Activated T-helper 1 cell treated with anti-CD3 and anti-CD28 coated beads, Interleukin-2, amount 50 U/mL, for 16 hours (primary cell): ENCODE results near the gene PTPN14.

ENCODE experiments used
- DNase-seq, 2 donors: peaks; one replicate each; pipeline ENCODE4 v3.0.0-alpha.2; 2020; ENCODE audit warnings: low read depth in 1 of 2, low spot score in 1 of 2

PTPN14 gene

DNA sequence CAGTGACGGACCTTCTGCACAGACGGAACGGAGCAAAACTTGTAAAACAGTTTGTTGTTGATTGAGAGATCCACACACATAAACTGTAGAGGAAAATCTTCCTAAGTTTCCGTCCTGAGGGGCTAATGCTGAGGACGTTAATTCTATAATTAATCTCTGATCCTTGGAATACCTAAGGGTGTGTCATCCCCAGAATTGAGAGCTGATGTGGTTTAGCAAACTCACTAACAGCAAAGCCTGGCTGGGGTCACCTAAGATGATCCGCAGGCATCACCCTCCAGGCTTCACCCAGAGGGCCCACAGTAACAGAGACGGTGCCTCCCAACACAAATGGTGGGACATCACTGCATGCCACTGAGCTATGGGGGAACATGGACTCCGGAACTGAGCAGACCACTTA lies 172.9 kb downstream of the PTPN14 start:
- DNase-seq = no peak

DNA sequence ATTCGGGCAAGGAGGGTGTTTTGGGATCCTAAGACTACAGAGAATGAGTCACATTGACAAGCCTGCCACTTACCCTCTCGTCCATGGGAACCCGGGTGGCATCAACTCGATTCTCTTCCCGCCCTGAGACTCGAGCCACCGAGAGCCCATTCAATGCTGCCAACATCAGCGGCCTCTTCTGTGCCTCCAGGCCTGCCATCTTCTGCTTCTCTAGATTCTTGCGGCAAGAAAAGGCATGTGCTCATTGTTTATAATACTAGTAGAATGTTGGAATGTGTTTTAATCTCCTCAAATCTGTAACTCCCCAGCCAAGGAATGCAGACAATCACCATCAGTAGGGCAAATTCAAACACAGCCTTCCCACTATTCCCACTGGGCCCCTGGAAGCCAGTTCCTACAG lies 173.5 kb downstream of the PTPN14 start:
- DNase-seq = no peak

DNA sequence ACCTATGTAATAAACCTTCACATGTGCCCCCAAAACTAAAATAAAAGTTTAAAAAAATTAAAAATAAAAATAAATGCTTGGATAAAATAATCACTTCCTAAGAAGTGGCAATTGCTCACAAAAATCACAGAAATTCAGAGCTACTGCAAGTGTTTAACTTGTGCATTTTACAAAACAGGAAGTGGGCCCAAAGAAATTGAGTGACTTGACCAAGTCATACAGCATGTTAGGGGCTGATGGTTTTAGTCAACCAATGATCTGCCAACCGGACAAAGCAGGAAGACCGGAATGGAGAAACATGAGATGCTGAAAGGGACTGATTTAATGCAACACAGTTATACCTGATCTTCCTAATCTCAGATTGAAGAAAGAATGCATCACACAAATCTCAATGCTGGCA lies 173.9 kb downstream of the PTPN14 start:
- no peak for DNase-seq

DNA sequence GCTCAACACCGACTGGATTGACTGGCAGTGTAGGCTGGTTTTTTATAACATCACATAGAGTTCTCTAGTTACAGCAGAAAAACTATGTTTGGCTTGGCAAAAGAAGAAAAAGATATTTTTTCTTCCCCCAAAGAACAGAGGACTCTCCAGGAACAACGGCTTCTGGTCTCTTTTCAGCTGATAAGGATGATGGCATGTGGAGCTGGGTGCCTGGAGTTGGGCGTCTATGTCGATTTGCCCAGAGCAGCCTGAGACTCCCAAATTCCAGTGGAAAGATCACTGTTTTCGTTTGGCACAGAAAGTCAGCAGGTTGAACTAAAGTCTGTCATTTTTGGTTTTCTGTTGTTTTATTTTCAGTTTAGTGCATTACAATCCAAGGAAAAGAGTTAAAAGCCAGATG lies 179.3 kb downstream of the PTPN14 start:
- DNase-seq = no peak

DNA sequence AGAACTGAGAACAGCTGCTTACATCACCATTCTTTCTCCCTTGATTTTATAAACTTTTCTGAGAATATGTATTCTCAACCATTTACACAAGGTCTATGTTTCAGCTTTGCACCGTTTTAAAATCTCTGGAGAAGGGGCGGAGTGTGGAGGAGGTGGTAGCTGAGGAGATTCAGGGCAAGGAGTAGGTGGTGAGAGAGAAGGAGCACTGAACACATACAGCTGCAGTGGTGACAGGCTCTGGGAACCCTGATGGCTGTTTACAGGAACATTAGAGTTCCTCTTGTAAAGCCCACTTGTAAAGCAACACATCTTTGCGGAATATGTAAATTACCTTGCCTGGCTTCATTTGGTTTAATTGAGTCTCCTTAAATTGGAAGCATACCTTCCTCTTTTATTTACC lies 180.8 kb downstream of the PTPN14 start:
- DNase-seq = no peak

DNA sequence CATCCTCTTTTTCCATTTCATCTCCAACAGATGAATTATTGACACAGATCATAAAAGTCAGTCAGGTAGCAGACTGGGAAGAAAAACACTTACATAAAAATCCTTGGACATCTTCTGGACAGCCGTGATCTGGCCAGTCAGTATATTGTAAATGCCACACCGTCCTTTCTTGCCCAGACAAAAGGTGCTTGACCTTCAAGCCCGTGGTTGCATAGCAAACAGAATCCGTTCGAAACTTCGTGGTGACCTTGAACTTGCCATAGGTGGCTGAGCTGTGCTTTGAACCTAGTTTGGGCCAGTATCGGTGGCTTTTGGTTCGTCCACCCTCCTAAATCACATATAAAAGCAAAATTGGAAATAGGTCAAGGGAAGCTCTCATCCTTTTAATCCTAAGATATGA lies 182.0 kb downstream of the PTPN14 start:
- DNase-seq = no peak

DNA sequence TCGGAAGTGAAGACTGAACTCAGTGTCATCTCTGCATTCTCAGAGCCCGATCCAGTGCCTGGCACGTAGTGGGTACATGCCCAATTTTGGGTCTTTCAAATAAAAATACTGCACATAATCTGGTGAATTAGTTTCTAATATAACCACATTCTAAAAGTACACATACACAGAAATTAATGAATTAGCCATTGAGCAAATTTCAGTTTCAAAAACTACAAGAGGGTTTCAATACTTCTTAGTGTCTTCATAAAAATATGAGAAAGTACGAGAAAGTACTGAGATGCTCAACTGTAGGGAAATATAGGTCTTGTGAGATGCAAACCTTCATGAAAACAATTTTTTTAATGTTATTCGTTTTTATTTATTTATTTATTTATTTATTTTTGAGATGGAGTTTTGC lies 183.6 kb downstream of the PTPN14 start:
- DNase-seq = no peak

DNA sequence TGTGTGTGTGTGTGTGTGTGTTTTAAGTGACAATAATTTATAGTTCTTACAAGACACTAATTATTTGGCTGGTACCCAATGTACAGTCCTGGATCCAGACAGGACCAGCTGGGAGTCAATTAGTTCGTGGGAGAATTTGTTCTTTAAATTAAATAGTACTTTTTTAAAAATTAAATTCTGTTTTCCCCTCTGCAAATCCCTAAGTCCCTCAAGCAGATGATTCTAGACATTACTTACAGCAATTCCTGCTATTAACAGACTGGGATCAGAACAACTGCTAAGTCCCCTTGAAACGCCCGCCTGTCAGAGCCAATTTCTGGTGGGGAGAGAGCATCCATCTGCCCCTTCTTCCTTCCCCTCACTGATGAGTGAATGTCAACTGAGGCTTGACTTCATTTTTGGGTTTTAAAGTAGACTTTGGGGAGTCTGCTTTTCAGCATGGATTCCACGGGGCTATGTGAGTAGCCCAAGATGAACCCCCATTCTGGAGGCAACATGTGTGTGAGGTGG lies 186.6 kb downstream of the PTPN14 start:
- no peak for DNase-seq

DNA sequence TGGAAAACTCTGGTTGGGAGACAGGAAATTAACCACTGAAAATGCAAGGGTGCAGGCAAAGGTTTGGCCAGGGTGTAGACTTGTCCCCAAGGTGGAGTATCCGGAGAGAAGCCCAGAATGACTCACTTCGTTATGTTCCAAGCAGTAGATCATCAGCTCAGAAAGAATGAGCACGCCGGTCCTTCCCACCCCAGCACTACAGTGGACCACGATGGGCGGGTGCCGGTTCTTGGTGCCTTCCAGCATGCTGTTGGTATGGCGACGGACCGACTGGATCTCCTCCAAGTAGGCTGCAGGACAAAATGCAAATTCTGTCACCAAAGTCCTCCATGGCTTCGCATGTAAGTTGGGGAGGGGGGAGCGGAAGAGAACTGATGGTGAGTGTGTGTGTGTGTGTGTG lies 187.0 kb downstream of the PTPN14 start:
- DNase-seq = no peak

DNA sequence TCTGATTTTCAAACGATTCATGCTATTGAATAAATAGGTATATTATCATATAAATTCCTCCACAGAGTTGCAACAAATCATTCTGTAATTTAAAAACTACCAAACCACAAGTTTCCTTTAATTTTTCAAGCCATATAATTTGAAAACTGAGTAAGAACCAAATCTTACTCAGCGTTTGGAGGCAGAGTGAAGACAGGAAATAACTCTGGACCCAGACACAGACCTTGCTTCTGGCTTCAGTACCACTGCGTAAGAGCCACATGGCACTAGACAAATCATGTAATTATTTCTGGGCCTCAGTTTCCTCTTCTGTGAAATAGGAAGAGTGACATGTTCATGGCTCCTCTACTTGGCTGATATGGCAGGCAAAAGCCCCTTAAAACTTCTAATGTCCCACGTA lies 188.0 kb downstream of the PTPN14 start:
- no peak for DNase-seq

DNA sequence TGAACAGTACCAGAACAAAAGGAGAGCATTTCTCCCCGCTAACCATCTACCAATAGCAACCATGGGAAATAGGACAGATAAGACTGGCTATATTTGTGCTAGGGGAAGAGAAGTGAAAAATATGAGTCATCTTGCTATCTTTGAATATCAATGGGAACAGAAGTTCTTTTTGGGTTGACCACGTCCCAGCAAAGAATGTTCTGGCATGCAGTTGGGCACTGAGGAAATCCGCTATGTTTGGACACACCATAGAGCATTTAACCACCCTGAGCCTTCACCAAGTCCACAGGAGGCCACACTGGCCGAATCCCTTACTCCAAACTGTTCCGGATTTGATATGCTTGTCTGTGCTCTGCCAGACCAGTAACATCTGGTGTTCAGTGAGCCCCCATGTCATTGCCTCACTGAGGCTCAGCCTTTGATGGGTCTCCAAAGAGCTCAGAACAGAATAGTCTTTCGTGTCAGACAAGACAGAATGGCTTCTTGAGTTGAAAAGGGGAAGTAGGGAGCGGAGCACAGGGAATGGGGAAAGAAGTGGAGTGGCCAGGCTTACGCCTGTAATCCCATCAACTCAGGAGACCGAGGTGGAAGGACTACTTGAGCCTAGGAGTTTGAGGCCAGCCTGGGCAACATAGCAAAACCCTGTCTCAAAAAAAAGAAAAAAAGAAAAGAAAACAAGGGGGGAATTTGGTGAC lies 189.1 kb downstream of the PTPN14 start:
- no peak for DNase-seq

DNA sequence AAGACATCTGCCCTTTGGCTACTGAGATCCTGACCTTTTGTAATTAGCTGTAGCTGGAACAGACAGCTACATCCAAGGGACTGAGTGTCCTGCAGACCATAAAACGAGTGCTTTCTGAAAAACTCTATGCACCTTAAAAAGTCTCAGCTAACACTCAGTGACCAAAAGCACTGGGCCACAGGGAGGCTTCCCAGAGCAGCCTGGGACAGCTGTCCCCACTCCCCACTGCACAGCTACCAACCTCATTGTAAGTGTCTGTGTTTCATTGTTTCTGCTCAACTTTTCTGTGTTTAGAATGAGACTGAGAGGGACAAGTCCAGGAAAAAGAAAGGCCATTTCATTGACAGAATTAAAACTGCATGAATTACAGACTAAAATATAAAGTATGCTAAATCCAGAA lies 189.8 kb downstream of the PTPN14 start:
- DNase-seq = no peak

DNA sequence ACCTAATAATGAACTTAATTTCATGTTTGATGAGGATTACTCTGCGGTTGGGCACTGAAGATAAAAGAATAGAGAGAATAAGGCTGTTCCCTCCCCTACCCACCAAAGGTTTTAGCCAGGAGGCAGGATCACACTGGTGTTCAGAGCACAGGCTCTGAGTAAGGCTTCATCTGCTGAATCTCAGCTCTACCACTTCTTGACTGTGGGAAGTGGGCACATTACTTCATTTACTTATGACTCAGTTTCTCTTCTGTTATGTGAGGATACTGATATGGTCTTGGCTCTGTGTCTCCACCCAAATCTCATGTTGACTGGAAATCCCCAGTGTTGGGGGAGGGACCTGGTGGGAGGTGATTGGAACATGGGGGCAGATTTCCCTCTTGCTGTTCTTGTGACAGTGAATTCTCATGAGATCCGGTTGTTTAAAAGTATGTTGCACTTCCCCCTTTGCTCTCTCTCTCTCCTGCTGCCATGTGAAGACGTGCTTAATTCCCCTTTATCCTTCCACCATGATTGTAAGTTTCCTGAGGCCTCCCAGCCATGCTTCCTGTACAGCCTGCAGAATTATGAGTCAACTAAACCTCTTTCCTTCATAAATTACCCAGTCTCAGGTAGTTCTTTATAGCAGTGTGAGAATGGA lies 190.8 kb downstream of the PTPN14 start:
- no peak for DNase-seq

DNA sequence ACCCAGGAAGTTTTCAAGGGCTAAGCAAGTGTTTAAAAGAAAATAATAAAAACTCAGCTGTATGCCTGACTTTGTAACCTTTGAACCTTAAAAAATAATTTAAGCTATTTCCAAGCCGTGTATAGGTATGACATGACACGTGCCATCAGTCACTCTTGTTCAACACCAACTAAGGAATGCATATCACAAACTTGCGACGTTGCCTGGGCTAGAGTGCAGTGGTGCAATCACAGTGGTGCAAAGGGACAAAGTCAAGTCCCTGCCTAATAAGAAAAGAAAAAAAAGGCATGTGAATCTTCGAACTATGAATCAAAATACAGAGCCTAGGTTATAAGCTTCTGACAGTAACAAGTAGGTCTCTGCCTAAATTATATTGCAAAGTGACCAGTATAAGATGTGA lies 191.3 kb downstream of the PTPN14 start:
- DNase-seq = no peak

DNA sequence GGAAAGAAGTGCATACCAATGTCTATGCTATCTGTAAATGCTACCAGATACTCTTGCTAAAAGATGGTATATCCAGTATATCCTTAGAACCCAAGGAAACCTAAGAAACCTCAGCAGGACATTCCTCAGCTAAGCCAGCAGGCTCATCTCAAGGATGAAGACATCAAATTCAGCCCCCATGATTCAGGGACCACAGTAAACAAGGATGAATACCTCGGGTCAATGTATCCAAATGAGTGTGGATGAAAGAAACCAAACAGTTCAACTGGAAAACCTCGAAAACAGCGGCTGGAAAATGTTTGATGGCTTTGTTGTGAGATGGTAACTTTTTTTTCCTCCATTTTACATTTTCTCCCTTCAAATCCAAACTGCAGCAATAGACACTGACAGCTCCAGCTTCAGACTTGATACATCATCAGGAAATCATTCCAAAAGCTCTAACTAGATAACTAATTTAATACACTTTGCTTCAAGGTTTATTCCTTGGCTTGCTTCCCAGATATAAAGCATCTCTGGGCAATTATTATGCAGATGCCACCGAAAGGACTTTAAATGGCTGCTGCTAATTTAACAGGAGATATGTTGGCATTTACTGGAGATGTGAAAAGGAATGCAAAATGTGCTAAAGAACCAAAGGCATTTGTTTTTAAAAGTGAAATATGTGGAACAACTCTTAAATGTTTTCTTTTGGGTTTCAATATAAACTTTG lies 196.8 kb downstream of the PTPN14 start:
- no peak for DNase-seq

DNA sequence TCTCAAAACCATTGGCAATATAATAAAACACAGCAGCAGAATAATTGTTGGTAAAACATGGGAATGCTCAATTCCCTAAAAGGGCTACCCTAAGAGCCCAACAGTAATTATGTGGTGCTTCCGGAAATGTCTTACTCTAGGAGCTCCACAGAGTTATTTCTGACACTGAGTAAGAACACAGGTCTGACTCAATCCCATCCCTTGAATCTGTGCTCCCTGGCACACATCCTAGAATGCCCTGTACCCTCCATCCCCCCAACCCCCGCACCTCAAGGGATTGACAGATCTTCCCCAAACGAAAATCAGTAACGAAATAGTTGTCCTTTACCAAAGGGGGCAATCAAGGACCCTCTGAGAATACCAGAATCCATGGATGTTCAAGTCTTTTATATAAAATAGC lies 198.6 kb downstream of the PTPN14 start:
- DNase-seq = no peak

DNA sequence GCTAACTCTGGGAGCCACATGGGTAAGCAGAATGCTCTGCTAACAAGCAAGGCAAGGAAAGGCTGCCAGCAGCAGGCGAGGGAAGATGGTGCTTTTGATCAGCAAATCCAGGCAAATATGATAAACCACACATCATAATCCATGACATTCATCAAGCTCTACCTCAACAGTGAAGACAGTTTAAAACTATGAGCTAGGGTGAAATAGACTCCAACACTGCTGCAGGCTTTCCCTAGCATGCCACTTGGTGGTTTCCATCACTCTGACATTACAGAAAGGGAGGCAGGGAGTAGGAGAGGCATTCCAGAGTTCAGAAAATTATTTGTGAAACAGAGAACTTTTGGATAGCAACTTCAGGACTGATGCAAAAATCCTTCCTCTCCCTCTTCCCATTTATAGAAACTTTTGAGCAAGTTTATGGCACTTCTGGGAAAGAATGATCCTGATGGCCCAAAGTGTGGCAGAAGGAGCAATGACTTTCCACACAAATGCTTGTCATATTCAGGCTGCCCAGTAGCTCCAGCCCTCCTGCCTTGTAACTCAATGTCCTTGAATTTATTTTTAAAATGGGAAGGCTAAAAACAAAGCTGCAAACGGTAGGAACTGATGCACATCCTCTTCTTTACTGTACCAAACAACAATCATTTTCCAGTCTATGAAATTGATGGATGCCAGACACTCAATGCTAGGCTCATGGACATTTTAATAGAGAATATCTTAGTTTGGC lies 199.7 kb downstream of the PTPN14 start:
- DNase-seq = no peak

DNA sequence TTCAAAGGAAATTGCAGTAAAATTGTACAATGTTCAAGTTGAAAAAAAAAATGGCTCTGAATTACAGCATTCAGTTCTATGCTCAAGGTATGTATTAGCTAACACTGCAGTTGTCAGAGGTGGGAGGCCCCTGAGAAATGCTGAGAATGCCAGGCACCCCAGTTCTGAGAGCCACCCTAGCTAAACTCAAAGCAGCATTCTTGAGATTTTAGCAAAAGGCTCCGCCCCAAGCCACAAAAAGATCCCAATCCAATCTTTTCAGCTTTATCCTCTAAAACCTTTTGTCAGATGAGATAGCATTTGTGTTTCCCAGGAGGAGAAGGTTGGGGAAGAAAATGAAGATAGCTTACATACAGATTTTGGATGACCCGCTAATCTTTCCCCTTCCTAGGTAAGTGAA lies 201.6 kb downstream of the PTPN14 start:
- no peak for DNase-seq

DNA sequence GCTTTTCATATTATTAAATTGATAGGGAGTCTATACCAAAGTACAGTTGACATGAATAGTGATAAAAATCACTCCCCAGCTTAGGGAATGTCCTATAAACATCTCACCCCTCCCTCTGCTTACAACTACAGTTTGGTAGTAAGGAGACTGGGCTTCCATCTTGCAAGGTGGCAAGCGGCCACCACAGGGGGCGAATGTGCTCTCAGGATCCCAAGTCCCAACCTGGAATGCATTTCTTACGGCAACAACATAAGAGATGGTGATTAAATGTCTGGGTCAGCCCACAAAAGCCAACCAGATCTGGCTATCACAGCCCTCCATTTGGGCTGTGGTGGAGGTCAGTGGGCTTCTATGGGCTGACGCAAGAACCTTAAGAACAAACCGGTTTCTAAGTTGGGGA lies 202.4 kb downstream of the PTPN14 start:
- DNase-seq = no peak

DNA sequence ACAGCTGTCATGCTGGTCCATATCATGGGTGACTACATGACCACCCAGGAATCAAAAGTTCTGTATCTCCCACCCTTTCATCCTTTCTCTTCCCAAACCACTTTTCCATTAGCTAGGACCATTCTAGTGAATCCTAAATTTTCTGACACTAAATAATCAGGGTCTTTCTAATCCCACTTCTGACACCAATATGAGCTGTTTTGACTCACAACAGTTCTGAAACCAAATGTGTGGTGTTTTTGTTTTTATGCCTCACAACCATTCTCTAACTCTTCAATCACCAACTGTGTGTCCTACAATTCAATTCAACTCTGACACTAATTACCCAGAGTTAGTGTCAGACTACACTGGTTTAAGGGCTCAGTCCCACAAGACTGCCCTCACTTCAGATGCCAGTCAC lies 206.5 kb downstream of the PTPN14 start:
- no peak for DNase-seq

DNA sequence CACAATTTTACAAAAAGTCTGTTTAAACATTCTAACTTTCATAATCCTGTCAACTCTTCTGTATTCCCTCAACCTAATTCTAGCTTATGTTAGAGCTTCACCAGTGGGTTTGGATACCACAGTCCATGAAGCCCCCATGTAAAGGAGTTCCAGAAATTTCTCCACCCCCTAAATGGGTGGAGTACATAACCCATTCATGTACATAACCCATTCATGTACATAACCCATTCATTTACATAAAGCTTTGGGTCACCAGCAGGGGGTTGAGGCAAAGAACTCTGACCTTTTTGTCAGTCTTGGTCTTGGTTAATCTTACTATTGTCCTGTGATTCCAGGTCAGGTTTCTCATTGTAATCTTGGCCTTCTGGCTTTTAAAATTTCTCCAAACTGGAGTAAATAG lies 208.9 kb downstream of the PTPN14 start:
- no peak for DNase-seq

DNA sequence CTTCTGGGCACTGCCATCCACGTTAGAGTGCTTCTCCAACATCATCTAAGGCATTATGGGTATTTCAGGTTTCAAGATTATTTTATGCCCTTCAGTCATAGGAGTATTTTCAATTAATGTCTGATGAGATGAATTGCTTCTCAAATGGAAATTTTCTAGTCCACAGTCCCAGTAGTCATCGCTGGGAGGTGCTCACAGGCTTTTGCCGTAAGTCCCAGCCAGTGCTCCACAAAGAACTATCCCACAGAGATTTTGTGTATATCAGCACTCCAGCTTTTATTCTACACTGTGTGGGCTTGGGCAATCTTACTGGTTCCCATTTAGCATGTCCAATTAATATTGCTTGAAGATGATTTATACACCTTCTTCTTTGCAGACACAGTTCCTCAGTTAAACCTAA lies 209.5 kb downstream of the PTPN14 start:
- DNase-seq = no peak
